HG03135 (cell line): ENCODE results near the gene PSME3IP1.
"Not testable (repeated sequence)": the region's sequence is repeated elsewhere in the genome, so short reads cannot be mapped to it uniquely, and the experiment has no call there.

Experiments used
- ATAC-seq: cut with Tn5 transposase; IDR thresholded peaks from one replicate; pipeline ENCODE4 v1.9.1; 2021; ENCODE audit warnings: mild to moderate bottlenecking, moderate library complexity; ENCODE audit not compliant: unreplicated experiment

PSME3IP1 gene, protein sequence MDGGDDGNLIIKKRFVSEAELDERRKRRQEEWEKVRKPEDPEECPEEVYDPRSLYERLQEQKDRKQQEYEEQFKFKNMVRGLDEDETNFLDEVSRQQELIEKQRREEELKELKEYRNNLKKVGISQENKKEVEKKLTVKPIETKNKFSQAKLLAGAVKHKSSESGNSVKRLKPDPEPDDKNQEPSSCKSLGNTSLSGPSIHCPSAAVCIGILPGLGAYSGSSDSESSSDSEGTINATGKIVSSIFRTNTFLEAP

DNA sequence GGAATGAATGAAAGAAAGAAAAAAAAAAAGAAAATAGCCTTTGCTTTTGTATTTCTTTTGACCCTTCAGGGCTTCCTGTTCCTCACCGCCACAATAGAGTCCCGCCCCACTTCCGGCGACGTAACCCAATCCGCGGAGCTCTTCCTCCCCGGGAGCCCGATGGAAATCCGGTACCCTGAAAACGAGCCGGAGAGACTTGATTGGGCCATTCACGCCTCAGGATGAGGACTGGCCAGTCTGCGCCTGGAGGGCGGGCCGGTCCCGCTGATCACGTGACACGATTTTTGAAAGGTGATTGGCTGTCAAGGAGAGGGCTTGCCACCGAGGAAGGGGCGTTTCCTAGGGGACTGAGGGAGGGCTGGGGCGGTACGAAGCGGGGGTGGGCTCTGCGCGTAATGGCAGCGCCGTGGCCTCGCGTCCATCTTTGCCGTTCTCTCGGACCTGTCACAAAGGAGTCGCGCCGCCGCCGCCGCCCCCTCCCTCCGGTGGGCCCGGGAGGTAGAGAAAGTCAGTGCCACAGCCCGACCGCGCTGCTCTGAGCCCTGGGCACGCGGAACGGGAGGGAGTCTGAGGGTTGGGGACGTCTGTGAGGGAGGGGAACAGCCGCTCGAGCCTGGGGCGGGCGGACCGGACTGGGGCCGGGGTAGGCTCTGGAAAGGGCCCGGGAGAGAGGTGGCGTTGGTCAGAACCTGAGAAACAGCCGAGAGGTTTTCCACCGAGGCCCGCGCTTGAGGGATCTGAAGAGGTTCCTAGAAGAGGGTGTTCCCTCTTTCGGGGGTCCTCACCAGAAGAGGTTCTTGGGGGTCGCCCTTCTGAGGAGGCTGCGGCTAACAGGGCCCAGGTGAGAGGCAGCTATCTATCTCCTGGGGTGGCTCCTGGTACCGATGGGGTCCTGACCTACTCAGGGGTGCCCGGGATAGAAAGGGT, at the start of gene PSME3IP1, which contains the start of gene RSPRY1:
PSME3IP1 (minus strand) TSS at position 95 of the 927 bp plus-strand sequence. CDS start 12,185 bp downstream, outside the sequence.
RSPRY1 (plus strand) TSS at position 385 of the 927 bp plus-strand sequence. CDS start 18,330 bp downstream, outside the sequence.
- peak; percentile 81 for ATAC-seq

DNA sequence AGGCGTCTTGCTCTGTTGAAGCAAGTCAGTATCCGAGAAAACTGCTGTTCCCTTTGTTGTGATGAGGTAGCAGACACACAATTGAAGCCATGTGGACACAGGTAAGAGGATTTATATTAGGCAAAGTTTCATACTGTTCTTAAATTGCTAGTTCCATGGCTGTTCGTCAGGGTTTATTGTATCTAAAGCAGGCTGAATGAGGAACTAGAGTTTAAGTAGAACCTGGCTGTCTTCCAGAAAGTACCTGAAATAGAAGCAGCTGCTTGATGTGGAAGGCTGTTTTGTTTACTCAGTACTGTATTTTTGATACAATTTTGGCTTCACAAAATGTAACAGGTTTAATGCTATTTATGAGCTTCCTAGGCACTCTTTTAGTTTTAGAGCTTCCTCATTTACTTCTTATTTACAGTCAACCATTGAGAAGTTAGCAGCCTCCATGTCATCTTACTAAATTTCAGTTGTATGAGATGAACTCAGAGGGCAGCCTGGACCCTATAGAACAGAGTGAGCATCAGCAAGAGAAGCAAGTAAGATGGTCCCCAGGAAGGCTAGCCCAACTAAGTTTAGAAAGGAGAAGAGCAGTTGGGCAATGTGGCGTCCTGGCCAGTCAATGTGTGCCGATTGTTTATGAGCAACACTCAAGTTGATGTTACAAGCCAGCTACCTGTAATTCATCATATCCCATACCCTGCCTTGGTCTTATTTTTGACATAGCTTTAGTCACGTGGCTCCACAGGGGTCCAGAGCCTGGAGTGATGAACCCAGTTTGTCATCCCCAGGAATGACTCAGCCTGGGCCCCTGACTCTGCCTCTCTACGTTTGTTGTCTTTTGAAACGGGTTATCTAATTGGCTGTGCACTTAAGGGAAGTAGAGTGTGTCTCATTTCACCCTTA, 49.5 kb upstream of the PSME3IP1 start:
- ATAC-seq, result no peak

DNA sequence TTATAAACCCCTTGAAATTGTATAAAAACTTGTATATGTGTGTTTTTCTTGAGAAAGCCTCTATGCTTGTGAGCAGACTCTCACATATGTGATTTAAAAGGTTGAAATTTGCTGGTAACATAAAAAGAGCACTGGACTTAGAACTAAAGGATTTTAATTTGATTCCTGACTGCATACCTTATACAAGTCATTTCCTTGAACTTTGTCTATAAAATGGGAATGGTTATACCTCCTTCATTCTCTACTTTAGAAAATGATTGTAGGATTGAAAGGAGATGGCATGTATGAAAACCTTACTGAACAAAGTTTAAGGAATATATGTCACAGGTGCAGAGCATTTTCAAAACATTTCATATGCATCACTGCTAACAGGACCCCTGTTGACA, 48.9 kb upstream of the PSME3IP1 start:
- ATAC-seq, result no peak

DNA sequence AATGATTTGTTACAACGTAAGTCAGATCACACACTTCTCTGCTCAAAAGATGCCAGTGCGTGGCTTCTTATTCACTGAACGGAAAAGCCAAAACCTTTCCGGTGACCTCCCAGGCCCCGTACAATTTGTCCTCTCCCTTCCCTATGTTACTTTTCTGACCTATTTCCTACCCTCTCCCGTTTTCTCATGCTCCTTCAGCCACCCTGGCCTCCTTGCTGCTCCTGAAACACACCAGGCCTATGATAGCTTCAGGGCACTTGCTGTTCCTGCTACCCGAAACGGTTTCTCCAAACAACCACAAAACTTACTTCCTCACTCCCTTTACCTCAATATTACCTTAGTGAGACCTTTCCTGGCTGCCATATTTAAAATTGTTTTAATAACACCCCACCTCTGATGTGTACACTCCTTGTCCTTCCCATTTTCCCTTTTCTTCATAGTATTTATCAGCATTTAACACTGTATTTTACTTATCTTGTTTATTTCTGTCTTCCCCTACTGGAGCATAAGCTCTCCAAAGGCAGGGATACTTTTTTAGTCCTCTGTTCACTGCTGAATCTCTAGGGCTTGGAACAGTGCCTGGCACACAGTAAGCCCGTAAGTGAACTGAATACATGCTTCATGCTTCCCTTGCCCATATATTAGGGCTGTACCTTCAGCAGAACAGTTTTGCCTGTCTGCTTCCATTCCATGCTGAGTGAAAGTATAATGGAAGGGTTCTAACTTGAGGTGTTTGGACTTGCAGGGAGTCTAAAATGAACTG, 48.3 kb upstream of the PSME3IP1 start:
- no peak for ATAC-seq

DNA sequence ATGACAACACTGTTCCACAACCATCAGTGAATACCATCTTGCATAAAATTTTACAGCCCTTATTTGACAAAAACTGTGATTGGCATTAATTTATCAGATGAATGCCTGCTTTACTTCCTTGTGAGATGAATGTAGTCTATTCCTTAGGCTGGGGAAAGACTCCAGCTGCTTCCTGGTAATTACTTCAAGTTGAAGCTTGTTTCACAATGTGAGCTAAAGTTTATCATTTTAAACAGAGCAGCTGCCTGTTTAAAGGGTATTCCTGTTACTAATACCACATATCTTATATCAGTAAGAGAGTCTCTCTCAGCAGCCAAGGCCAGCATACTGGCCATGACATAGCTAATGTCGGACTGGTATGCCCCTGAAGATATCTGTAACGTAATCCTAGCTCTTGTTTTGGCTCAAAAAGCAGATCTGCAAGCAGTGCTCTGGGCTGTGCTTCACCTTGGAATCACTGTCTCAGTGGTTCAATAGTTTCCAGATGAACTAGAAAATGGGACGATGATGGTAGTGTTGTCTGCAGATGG, 46.0 kb upstream of the PSME3IP1 start:
- ATAC-seq, result no peak

DNA sequence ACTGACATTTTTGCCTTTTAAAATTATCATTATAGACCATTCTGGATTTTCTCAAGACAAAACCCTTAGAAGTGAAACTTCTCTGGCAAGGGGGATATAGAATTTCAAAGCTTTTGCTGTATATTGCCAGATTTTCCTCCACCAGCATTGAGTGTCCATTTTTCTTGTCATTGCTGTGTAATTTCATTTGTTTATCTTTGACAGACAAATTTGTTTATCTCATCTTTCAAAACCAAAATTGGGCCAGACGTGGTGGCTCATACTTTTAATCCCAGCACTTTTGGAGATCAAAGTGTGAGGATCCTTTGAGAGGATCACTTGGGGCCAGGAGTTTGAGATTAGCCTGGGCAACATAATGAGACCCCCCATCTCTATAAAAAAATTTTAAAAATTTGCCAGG, 43.2 kb upstream of the PSME3IP1 start:
- ATAC-seq, result no peak

DNA sequence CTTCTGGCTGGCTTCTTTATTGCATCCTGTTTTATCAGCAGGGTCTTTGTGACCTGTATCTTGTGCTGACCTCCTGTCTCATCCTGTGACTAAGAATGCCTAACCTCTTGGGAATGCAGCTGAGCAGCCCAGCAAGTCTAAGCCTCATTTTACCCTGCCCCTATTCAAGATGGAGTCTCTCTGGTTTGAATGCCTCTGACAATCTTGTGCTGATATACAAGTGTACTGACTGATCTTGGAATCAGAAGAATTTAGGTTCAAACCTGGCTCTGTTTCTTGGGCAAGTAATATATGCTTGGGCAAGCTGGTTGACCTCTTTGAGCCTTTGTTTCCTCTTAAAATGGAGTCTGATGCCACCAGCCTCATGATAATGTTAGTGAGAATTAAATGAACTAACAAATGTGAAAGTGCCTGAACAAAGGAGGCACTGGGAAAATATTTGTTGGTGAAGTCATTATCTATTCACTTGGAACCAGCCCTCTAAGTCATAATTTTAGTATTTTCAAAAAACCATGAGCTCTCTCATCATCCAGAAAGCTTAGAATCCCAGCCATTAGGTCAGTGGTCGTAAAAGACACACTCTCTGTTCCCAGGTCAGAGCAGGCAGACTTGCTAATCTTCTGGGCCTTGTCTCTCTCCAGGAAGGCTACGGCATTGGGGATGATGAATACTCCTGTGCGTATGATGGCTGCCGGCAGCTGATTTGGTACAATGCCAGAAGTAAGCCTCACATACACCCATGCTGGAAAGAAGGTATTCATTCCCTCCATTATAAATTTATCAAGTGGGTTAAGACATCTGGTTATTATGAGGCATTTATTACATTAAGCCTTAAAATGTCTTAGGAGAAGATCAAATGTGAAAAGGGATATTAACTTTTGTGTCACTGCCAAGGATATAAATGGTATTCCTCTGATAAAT, 41.1 kb upstream of the PSME3IP1 start:
- ATAC-seq, result no peak

DNA sequence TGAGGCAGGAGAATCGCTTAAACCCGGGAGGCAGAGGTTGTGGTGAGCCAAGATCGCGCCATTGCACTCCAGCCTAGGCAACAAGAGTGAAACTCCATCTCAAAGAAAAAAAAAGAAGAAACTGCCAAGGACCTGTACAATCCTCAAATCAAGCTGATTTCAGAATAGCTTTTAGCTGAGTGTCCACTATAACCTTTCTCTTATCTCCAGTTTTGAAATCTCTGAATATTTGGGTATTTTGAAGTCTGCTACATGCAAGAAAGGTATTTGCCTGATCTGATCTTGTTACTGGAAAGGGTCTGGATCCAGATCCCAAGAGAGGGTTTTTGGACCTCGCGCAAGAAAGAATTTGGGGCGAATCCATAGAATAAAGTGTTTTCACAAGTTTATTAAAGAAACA, 40.1 kb upstream of the PSME3IP1 start:
- no peak for ATAC-seq

DNA sequence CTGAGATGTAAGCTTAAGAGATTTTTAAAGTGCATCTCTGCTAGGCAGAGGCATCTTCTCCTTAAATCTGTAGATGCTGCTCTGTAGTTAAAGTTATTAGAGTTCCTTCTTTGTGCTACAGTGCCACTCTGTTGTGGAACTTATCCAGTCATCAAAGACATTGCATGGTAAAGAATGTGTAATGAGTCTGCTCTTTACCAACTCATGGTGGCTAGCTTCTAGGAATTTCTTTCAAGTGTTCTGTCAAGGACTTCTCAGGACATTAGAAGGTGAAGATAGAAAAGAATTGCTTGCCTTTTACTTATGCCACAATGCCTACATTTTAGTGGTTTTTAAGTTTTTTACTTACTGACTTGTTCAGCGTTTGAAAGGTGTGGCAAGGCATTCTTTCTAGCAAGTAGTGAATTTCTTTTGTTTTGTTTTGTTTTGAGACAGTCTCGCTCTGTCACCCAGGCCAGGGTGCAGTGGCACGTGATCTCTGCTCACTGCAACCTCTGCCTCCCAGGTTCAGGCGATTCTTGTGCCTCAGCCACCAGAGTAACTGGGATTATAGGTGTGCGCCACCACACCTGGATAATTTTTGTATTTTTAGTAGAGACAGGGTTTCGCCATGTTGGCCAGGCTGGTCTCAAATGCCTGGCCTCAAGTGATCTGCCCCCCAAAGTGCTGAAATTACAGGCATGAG, 39.0 kb upstream of the PSME3IP1 start:
- no peak for ATAC-seq

DNA sequence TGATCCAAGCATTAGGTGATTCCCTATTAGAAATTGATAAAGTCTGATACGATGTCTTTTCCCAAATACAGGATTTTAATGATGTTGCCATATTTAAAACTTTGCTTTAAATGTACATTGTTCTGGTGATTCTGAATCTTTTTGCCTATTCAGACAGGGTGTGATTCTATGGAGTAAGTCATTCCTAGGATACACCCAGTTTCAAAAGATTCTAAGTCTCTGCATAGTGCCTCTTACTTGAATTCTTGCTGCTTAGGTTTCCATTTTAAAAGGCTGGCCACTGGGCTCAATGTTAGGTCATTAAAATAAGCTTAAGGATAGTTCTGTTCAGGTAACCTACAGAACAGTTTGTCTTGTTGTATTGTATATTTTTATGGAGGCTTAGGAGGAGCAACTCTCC, 37.2 kb upstream of the PSME3IP1 start:
- no peak for ATAC-seq

DNA sequence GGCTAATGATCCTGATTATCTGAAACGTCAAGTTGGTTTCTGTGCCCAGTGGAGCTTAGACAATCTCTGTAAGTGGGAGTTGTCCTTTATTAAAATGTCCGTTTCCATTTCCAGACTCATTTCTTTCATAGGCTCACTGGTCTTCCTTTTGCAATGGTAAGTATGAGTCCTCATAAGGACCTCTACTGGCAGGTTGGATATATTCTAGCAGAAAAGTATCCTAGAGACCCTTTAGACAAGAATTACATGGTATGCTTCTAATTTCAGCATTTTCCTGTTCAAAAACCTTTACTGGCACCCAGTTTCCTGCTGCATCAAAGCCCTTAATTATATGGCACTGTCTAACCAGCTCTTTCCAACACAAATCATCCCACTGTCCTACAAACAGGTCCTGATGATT, 31.1 kb upstream of the PSME3IP1 start:
- no peak for ATAC-seq

DNA sequence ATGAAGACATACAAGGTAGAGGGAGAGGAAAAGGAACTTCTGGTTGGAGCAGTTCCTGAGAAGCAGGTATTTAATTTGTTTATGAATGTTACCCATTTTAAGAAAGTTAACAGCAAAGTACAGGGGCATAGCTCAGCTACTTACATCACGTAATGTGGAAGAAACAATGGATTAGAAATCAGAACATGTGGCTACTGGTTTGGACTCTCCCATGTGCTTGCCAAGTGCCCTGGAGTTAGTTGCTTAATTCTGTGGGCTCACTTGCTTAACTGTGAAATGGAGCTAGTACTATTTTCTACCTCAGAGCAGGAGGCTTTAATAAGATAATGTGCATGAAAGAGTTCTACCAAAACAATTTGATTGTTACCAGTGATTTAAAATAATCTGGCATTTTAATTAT, 27.6 kb upstream of the PSME3IP1 start:
- no peak for ATAC-seq

DNA sequence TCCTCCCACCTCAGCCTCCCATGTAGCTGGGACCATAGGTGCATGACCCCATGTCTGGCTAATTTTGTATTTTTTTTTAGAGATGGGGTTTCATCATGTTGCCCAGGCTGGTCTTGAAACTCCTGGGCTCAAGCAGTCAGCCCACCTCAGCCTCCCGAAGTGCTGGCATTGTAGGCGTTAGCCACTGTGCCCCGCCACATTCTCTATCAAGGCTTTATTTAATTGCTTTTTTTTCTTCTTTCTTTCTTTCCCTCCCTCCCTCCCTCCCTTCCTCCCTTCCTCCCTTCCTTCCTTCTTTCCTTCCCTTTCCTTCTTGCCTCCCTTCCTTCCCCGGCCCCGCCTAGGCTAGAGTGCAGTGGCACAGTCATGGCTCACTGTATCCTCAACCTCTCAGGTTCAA, 23.9 kb upstream of the PSME3IP1 start:
- no peak for ATAC-seq

DNA sequence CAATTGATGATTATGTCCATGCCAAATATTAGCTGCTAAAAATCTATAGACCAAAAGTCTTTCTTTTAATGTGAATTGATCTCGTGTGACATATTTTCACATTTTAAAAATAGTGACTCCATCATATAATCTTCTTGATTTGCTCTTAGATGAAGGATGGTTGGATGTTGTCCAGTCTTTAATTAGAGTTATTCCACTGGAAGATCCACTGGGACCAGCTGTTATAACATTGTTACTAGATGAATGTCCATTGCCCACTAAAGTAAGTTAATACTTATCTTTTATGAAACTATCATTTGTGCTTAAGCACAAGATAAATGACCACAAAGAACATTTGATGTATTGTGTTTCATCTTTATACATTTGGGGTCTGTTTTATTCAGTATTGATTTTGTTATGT, 23.1 kb upstream of the PSME3IP1 start:
- ATAC-seq, result no peak

DNA sequence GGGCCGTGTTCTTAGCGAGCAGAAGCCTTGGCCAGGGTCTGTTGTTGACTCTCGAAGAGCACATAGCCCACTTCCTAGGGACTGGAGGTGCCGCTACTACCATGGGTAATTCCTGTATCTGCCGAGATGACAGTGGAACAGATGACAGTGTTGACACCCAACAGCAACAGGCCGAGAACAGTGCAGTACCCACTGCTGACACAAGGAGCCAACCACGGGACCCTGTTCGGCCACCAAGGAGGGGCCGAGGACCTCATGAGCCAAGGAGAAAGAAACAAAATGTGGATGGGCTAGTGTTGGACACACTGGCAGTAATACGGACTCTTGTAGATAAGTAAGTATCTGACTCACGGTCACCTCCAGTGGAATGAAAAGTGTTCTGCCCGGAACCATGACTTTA, 18.8 kb upstream of the PSME3IP1 start:
- no peak for ATAC-seq

DNA sequence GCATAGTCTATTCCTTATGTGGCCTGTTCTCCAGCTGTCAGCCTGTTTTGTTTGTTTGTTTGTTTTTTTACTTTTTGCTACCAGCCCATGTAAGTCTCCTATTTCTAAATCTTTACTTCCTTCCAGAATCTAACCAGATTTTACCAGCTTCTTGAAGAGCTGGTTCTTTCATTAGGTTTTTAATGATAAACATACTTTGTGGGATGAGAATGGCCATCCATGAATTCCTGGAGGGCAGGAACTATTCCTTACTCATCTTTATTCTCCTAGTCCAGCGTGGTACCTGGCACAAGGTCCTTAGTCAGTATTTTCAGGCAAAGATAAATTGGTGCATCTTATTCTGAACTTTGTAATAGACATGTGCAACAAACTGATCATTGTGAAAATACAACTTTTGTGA, 17.6 kb upstream of the PSME3IP1 start:
- no peak for ATAC-seq

DNA sequence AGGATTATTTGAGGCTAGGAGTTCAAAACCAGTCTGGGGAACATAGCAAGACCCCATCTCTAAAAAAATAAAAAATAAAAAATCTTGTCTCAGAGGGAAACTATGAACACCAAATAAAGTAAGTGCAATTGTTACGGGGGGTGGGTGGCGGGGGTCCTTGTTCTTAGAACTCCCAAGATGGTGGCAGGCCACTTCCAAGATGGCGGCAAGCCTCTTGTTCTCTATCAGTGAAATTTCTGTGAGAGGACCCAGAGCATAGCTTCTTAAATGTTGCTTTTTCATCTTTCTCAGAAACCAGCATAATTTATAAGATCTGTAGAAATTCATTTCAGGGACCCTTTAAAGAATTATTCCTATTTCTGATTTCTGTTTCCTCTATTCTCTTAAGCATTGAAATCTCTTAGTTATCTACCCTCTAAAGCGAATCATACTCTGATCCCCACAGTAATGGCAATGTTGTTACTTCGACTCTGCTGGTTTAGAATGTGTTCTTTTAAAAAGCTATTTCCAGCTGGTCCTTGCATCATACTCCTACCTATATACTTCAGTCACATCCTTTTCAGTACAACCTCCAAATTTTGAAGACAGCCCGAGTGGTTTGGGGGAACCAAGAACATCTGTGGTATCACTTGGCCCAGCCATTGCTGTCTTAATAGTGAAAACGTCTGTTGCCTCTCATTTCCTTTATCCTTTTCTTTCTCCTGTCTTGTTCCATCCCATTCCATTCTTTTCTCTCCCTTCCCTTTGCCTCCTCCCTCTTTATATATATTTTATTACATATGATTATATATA, 16.5 kb upstream of the PSME3IP1 start:
- ATAC-seq, result no peak

DNA sequence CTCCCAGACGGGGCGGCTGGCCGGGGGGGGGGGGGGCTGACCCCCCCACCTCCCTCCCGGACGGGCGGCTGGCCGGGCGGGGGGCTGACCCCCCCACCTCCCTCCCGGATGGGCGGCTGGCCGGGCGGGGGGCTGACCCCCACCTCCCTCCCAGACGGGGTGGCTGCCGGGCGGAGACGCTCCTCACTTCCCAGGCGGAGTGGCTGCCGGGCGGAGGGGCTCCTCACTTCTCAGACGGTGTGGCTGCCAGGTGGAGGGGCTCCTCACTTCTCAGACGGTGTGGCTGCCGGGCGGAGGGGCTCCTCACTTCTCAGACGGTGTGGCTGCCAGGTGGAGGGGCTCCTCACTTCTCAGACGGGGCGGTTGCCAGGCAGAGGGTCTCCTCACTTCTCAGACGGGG, 15.1 kb upstream of the PSME3IP1 start:
- ATAC-seq, result not testable (repeated sequence)
